Measurements from ENCODE around the gene GRIN2A.

DNA sequence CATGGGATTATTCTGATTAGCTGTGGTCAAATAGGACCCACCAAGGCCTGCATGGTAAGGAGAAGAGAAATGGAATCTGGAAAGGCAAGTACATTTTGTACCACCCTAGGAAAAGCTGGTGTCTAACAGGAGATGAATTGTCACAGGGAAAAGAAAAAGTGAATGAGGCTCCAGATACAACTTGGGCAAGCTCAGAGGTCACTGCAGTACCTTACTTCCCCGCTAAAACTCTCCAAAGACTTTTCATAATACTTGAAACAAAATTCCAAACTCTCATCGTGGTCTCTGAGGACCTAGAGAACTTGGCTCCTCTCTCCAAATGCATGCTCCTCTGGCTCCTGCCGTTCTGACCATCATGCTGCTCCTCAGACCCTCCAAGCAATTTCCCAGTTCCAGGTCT lies 262.8 kb downstream of the GRIN2A start:
- TF ChIP-seq, protein P1, sequence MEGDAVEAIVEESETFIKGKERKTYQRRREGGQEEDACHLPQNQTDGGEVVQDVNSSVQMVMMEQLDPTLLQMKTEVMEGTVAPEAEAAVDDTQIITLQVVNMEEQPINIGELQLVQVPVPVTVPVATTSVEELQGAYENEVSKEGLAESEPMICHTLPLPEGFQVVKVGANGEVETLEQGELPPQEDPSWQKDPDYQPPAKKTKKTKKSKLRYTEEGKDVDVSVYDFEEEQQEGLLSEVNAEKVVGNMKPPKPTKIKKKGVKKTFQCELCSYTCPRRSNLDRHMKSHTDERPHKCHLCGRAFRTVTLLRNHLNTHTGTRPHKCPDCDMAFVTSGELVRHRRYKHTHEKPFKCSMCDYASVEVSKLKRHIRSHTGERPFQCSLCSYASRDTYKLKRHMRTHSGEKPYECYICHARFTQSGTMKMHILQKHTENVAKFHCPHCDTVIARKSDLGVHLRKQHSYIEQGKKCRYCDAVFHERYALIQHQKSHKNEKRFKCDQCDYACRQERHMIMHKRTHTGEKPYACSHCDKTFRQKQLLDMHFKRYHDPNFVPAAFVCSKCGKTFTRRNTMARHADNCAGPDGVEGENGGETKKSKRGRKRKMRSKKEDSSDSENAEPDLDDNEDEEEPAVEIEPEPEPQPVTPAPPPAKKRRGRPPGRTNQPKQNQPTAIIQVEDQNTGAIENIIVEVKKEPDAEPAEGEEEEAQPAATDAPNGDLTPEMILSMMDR (IDR thresholded peaks at IDR 0.05), result no peak
- no peak for TF ChIP-seq POLR2A (IDR thresholded peaks at IDR 0.05)
